ENCODE results near the gene METTL1.

GRCh38 chr12:57753756-57754337, 18.1 kb downstream of the METTL1 start:
- no peak for TF ChIP-seq POLR2A (IDR thresholded peaks at IDR 0.05; ENCODE audit: extremely low read depth, insufficient read length)
- no peak for TF ChIP-seq CTCF (IDR thresholded peaks at IDR 0.05; ENCODE audit: low read depth, low read length)
- TF ChIP-seq MAX (IDR thresholded peaks at IDR 0.05; ENCODE audit: low read depth, low read length): no peak
- no peak for TF ChIP-seq MYC (IDR thresholded peaks at IDR 0.05; ENCODE audit: low read depth, low read length)
